GM12865 (cell line): Measurements from ENCODE around the gene CD180.

ENCODE experiments used
- DNase-seq: peaks from one replicate; pipeline ENCODE4 v3.0.0; 2010; ENCODE audit warnings: low read depth
- H3K4me3 ChIP-seq: 2 replicates; pipeline ENCODE4 v1.5.1; 2011; ENCODE audit warnings: mild to moderate bottlenecking, low read depth, low read length, control low read depth
- CTCF ChIP-seq: IDR thresholded peaks from 2 replicates; pipeline ENCODE4 v1.5.1; 2011; ENCODE audit warnings: low read length, control low read depth, low read depth, inconsistent platforms; ENCODE audit not compliant: insufficient read depth; ENCODE audit errors: missing control alignments

Gene CD180

GRCh38 chr5:67183859-67184258, 12.7 kb downstream of the CD180 start:
- H3K4me3 ChIP-seq, result no peak overlapping the region
- no peak for DNase-seq

GRCh38 chr5:67182301-67182790, 14.3 kb downstream of the CD180 start:
- H3K4me3 ChIP-seq, result no peak overlapping the region
- TF ChIP-seq CTCF, result no peak
- no peak for DNase-seq

More at GRCh38 chr5:67183859-67184258, 12.7 kb downstream of the CD180 start:
- TF ChIP-seq CTCF, result no peak

- no peak for TF ChIP-seq CTCF
- no peak overlapping the region for H3K4me3 ChIP-seq
- DNase-seq, result no peak
Measured at GRCh38 chr5:67181648-67182221, 14.9 kb downstream of the CD180 start.

- no peak for TF ChIP-seq CTCF
- H3K4me3 ChIP-seq, result no peak overlapping the region
- no peak for DNase-seq
Measured at GRCh38 chr5:67179697-67180361, 16.8 kb downstream of the CD180 start.

GRCh38 chr5:67178966-67179365, 17.6 kb downstream of the CD180 start:
- TF ChIP-seq CTCF, result no peak
- DNase-seq, result no peak
- no peak overlapping the region for H3K4me3 ChIP-seq

- H3K4me3 ChIP-seq, result no peak overlapping the region
- TF ChIP-seq CTCF, result no peak
- no peak for DNase-seq
Measured at GRCh38 chr5:67178085-67178484, 18.5 kb downstream of the CD180 start.
